H9 (cell line): ENCODE measurements around the gene DPYSL5. TPM values are rescaled to one million over a fixed set of nuclear protein-coding genes. Genes with fewer than 3 reads are reported as not detected.

Experiments
- DNase-seq: peaks from one replicate; pipeline ENCODE4 v3.0.0-alpha.2; 2017
- H2AFZ ChIP-seq: one replicate; pipeline ENCODE4 v1.6.1; 2013; ENCODE audit warnings: mild to moderate bottlenecking, low read length, control low read depth, moderate library complexity
- H2AK5ac ChIP-seq: 2 replicates; pipeline ENCODE4 v1.6.1; 2013; ENCODE audit warnings: low read length, control low read depth, mixed read lengths; ENCODE audit not compliant: insufficient read length
- H2BK120ac ChIP-seq: one replicate; pipeline ENCODE4 v1.6.1; 2013; ENCODE audit warnings: low read depth, mild to moderate bottlenecking, low read length, control low read depth, inconsistent platforms; ENCODE audit not compliant: poor library complexity, severe bottlenecking
- H2BK12ac ChIP-seq: 2 replicates; pipeline ENCODE4 v1.6.1; 2013; ENCODE audit warnings: low read length, control low read depth, mixed read lengths, low read depth; ENCODE audit not compliant: insufficient read length
- H2BK15ac ChIP-seq: 2 replicates; pipeline ENCODE4 v1.6.1; 2013; ENCODE audit warnings: low read depth, low read length, control low read depth
- H2BK20ac ChIP-seq: one replicate; pipeline ENCODE4 v1.6.1; 2013; ENCODE audit warnings: low read depth, mild to moderate bottlenecking, low read length, control low read depth, inconsistent platforms; ENCODE audit not compliant: poor library complexity, severe bottlenecking
- H2BK5ac ChIP-seq: 2 replicates; pipeline ENCODE4 v1.6.1; 2013; ENCODE audit warnings: low read length, control low read depth, mixed read lengths; ENCODE audit not compliant: insufficient read length
- H3K14ac ChIP-seq: 2 replicates; pipeline ENCODE4 v1.6.1; 2013; ENCODE audit warnings: low read length, control low read depth; ENCODE audit not compliant: insufficient read depth
- H3K18ac ChIP-seq: 2 replicates; pipeline ENCODE4 v1.6.1; 2013; ENCODE audit warnings: low read depth, mild to moderate bottlenecking, mixed read lengths, low read length, control low read depth; ENCODE audit not compliant: insufficient read length
- H3K23ac ChIP-seq: 2 replicates; pipeline ENCODE4 v1.6.1; 2013; ENCODE audit warnings: low read length, control low read depth, mixed read lengths, low read depth; ENCODE audit not compliant: insufficient read length
- H3K23me2 ChIP-seq: 2 replicates; pipeline ENCODE4 v1.6.1; 2013; ENCODE audit warnings: low read depth, mild to moderate bottlenecking, mixed read lengths, low read length, control low read depth; ENCODE audit not compliant: insufficient read length, poor library complexity, severe bottlenecking
- H3K27ac ChIP-seq: 2 replicates; pipeline ENCODE4 v1.5.1; 2013; ENCODE audit warnings: low read length, control low read depth, mixed read lengths, low read depth; ENCODE audit not compliant: insufficient read length
- H3K27me3 ChIP-seq: 2 replicates; pipeline ENCODE4 v1.6.1; 2013; ENCODE audit warnings: low read length, control low read depth, inconsistent platforms; ENCODE audit not compliant: insufficient read depth
- H3K4ac ChIP-seq: 2 replicates; pipeline ENCODE4 v1.6.1; 2013; ENCODE audit warnings: low read depth, mild to moderate bottlenecking, control low read depth, inconsistent platforms, low read length, moderate library complexity
- H3K4me1 ChIP-seq: 2 replicates; pipeline ENCODE4 v1.6.1; 2013; ENCODE audit warnings: low read length, control low read depth, inconsistent platforms; ENCODE audit not compliant: insufficient read depth
- H3K4me2 ChIP-seq: 2 replicates; pipeline ENCODE4 v1.6.1; 2013; ENCODE audit warnings: low read length, control low read depth, mixed read lengths; ENCODE audit not compliant: insufficient read length, insufficient read depth
- H3K56ac ChIP-seq: 2 replicates; pipeline ENCODE4 v1.6.1; 2013; ENCODE audit warnings: low read depth, mild to moderate bottlenecking, mixed read lengths, low read length, control low read depth; ENCODE audit not compliant: insufficient read length
- H3K79me1 ChIP-seq: 2 replicates; pipeline ENCODE4 v1.6.1; 2013; ENCODE audit warnings: low read depth, mild to moderate bottlenecking, moderate library complexity, low read length, control low read depth, inconsistent platforms; ENCODE audit not compliant: insufficient read depth, poor library complexity, severe bottlenecking
- H3K79me2 ChIP-seq: 2 replicates; pipeline ENCODE4 v1.6.1; 2013; ENCODE audit warnings: low read length, control low read depth, inconsistent platforms; ENCODE audit not compliant: insufficient read depth
- H3K9ac ChIP-seq: 2 replicates; pipeline ENCODE4 v1.6.1; 2013; ENCODE audit warnings: low read length, control low read depth, mixed read lengths; ENCODE audit not compliant: insufficient read length; ENCODE audit errors: extremely low read depth
- H3K9me3 ChIP-seq: one replicate; pipeline ENCODE4 v1.6.1; 2013; ENCODE audit warnings: low read depth, low read length, inconsistent platforms; ENCODE audit not compliant: control insufficient read depth
- H3T11ph ChIP-seq: one replicate; pipeline ENCODE4 v1.6.1; 2013; ENCODE audit warnings: mild to moderate bottlenecking, low read length, control low read depth, inconsistent platforms
- H4K20me1 ChIP-seq: one replicate; pipeline ENCODE4 v1.6.1; 2013; ENCODE audit not compliant: control insufficient read depth, insufficient read length, insufficient read depth
- H4K5ac ChIP-seq: 2 replicates; pipeline ENCODE4 v1.6.1; 2013; ENCODE audit warnings: low read depth, mild to moderate bottlenecking, mixed read lengths, low read length, control low read depth; ENCODE audit not compliant: insufficient read length
- H4K8ac ChIP-seq: replicated peaks from 2 replicates; pipeline ENCODE4 v1.6.1; 2013; ENCODE audit warnings: low read length, control low read depth, mixed read lengths, low read depth; ENCODE audit not compliant: insufficient read length
- H4K91ac ChIP-seq: 2 replicates; pipeline ENCODE4 v1.6.1; 2013; ENCODE audit warnings: low read depth, mild to moderate bottlenecking, moderate library complexity, mixed read lengths, low read length, control low read depth; ENCODE audit not compliant: insufficient read length
- H3K27ac Mint-ChIP-seq, 3 experiments: 2 replicates in 2 of 3; 3 replicates in 1 of 3; pipeline ENCODE4 v1.8.0; 2020 to 2021; ENCODE audit warnings: mixed read lengths in 3 of 3, mild to moderate bottlenecking in 1 of 3, moderate library complexity in 1 of 3
- H3K27me3 Mint-ChIP-seq: 2 replicates; pipeline ENCODE4 v1.8.0; 2021; ENCODE audit warnings: low read depth, mild to moderate bottlenecking, moderate library complexity, mixed read lengths
- H3K36me3 Mint-ChIP-seq, 3 experiments: 2 replicates in 2 of 3; 3 replicates in 1 of 3; pipeline ENCODE4 v1.8.0; 2020 to 2021; ENCODE audit warnings: low read depth in 3 of 3, mixed read lengths in 3 of 3; ENCODE audit not compliant: insufficient read depth in 1 of 3
- H3K4me1 Mint-ChIP-seq, 2 experiments: 2 replicates each; pipeline ENCODE4 v1.8.0; 2020; ENCODE audit warnings: mixed read lengths in 2 of 2
- H3K4me3 Mint-ChIP-seq, 2 experiments: 2 replicates in 1 of 2; 3 replicates in 1 of 2; pipeline ENCODE4 v1.8.0; 2020 to 2021; ENCODE audit warnings: mild to moderate bottlenecking in 2 of 2, mixed read lengths in 2 of 2, moderate library complexity in 1 of 2
- H3K9me3 Mint-ChIP-seq, 2 experiments: 2 replicates in 1 of 2; 3 replicates in 1 of 2; pipeline ENCODE4 v1.8.0; 2020; ENCODE audit warnings: mild to moderate bottlenecking in 2 of 2, mixed read lengths in 2 of 2, moderate library complexity in 1 of 2
- CTCF ChIP-seq: fragments of 200-600 bp; sonication (generic); conservative IDR thresholded peaks from 3 replicates; pipeline ENCODE4 v1.8.0; 2021; ENCODE audit warnings: antibody characterized with exemption, mild to moderate bottlenecking
- WGBS: extraction: QIAGEN DNeasy Blood & Tissue Kit; methylation state at CpG from one replicate; pipeline ENCODE4 v1.1.7; 2013; ENCODE audit warnings: missing lambda C conversion rate, low lambda C conversion rate, mixed read lengths; ENCODE audit not compliant: insufficient read length; ENCODE audit errors: extremely low coverage; 5-methylcytosine and 5-hydroxymethylcytosine counted together
- total RNA-seq: library from RNA; stranded (reverse); gene quantifications from 2 replicates; pipeline ENCODE4 v1.2.1, GENCODE V29; 2021

DPYSL5 gene
- total RNA-seq, 1 experiment from 2014 or later = 6.4 TPM

- H3K9me3 ChIP-seq = no peaks in the 10 kb centered on the region
- Mint-ChIP-seq H3K4me1 (no peaks in the 10 kb centered on the region), H3K4me3 (no peak overlapping the region), H3K27me3 (peaks cover 73% of the 10 kb centered on the region), H3K9me3 (no peaks in the 10 kb centered on the region), H3K27ac (peak overlapping the region in 1 of 3 experiments; percentile 12; a peak in 1 of 7 replicates), H3K36me3 (no peaks in the 10 kb centered on the region)
- H2AFZ ChIP-seq = no peak overlapping the region
- H3K79me2 ChIP-seq = no peaks in the 10 kb centered on the region
- H4K91ac ChIP-seq = no peak overlapping the region
- H2BK12ac ChIP-seq = no peak overlapping the region
- no peak overlapping the region for H3K27ac ChIP-seq
- H3T11ph ChIP-seq = no peak overlapping the region
- no peak overlapping the region for H2AK5ac ChIP-seq
- H3K79me1 ChIP-seq = no peaks in the 10 kb centered on the region
- no peaks in the 10 kb centered on the region for H3K23me2 ChIP-seq
- H2BK15ac ChIP-seq = no peak overlapping the region
- TF ChIP-seq CTCF = no peak
- no peak overlapping the region for H2BK120ac ChIP-seq
- no CpG with 5 or more reads among the region's 7 CpGs for WGBS
- no peaks in the 10 kb centered on the region for H3K4me1 ChIP-seq
- no peak overlapping the region for H3K4me2 ChIP-seq
- H3K23ac ChIP-seq = no peak overlapping the region
- no peak overlapping the region for H2BK5ac ChIP-seq
- H3K4ac ChIP-seq = no peak overlapping the region
- no peak overlapping the region for H2BK20ac ChIP-seq
- no peak overlapping the region for H3K9ac ChIP-seq
- no peak overlapping the region for H4K5ac ChIP-seq
- no peaks in the 10 kb centered on the region; the same call in 1 of the 2 replicates for H3K27me3 ChIP-seq
- no peak for DNase-seq
- H4K8ac ChIP-seq = no peak overlapping the region
- peaks cover 2% of the 10 kb centered on the region for H4K20me1 ChIP-seq
- H3K14ac ChIP-seq = no peak overlapping the region; the same call in 1 of the 2 replicates
- H3K56ac ChIP-seq = no peak overlapping the region
- H3K18ac ChIP-seq = no peak overlapping the region
Measured at GRCh38 chr2:26876260-26876659, 28.3 kb downstream of the DPYSL5 start.
